ENCODE results near the gene CCDC57.

GRCh38 chr17:82129095-82129494, 83.5 kb downstream of the CCDC57 start:
- TF ChIP-seq REST (IDR thresholded peaks at IDR 0.05), result no peak
- no peak for TF ChIP-seq CTCF (IDR thresholded peaks at IDR 0.05; ENCODE audit: low read depth, low read length, missing input control)
- TF ChIP-seq ZBTB33 (IDR thresholded peaks at IDR 0.05), result no peak
- no peak for TF ChIP-seq YY1 (IDR thresholded peaks at IDR 0.05)

Data from liver (tissue), 2 donors.